K562 (cell line): Measurements from ENCODE around the gene ARID3A. TPM values are rescaled to one million over a fixed set of nuclear protein-coding genes. Genes with fewer than 3 reads are reported as not detected.
A peak's percentile ranks its signal among the peaks of the same experiment; 100 is the strongest.

Experiments used
- ATF7 ChIP-seq: fragments of 450-650 bp; IDR thresholded peaks from 2 replicates; pipeline ENCODE4 v1.7.1; 2014; ENCODE audit warnings: mild to moderate bottlenecking, moderate library complexity
- CREB1 ChIP-seq, 2 experiments: sonication (generic) in 1 of 2; formaldehyde crosslinking in 1 of 2; IDR thresholded peaks; 2 replicates each; pipeline versions ENCODE4 v1.6.1 to v1.8.0; 2012 to 2022; ENCODE audit warnings: inconsistent platforms in 1 of 2, mild to moderate bottlenecking in 1 of 2, missing genetic modification reagents in 1 of 2, moderate library complexity in 1 of 2
- CTBP1 ChIP-seq: fragments of 450-650 bp; IDR thresholded peaks from 2 replicates; pipeline ENCODE4 v1.6.1; 2016; ENCODE audit warnings: borderline replicate concordance
- E2F1 ChIP-seq: sonication (generic); formaldehyde crosslinking; IDR thresholded peaks from 2 replicates; pipeline ENCODE4 v1.8.1; 2023; ENCODE audit warnings: mild to moderate bottlenecking, missing genetic modification reagents, moderate library complexity
- ESRRA ChIP-seq: fragments of 450-650 bp; IDR thresholded peaks from 2 replicates; pipeline ENCODE4 v1.6.1; 2014; ENCODE audit warnings: low read depth, mild to moderate bottlenecking, moderate library complexity, borderline replicate concordance
- GTF2B ChIP-seq: IDR thresholded peaks from 2 replicates; pipeline ENCODE4 v1.6.1; 2011; ENCODE audit not compliant: insufficient read length; ENCODE audit errors: extremely low read depth
- HDGF ChIP-seq: fragments of 450-650 bp; IDR thresholded peaks from 2 replicates; pipeline ENCODE4 v1.6.1; 2016
- MAFK ChIP-seq: IDR thresholded peaks from 2 replicates; pipeline ENCODE4 v1.6.1; 2011; ENCODE audit warnings: low read length, improper control_type of control experiment
- NCOR1 ChIP-seq: fragments of 450-650 bp; IDR thresholded peaks from 2 replicates; pipeline ENCODE4 v1.6.1; 2016; ENCODE audit warnings: mild to moderate bottlenecking, moderate library complexity
- NR2F6 ChIP-seq: fragments of 450-650 bp; formaldehyde crosslinking; IDR thresholded peaks from 2 replicates; pipeline ENCODE4 v1.4.0; 2020; ENCODE audit warnings: mild to moderate bottlenecking
- PHTF2 ChIP-seq: fragments of 250-450 bp; sonication (Bioruptor Pico); IDR thresholded peaks from 2 replicates; pipeline ENCODE4 v1.5.0; 2021; ENCODE audit warnings: mild to moderate bottlenecking
- THAP12 ChIP-seq: fragments of 250-450 bp; sonication (Bioruptor Pico); IDR thresholded peaks from 2 replicates; pipeline ENCODE4 v1.9.0; 2021; ENCODE audit warnings: mild to moderate bottlenecking, inconsistent platforms
- ZKSCAN1 ChIP-seq: fragments of 150-350 bp; IDR thresholded peaks from 2 replicates; pipeline ENCODE4 v1.6.1; 2016; ENCODE audit warnings: low read depth, low read length
- polyA plus RNA-seq, 8 experiments: library from polyadenylated mRNA; depleted of rRNA in 4 of 8; stranded (reverse) in 5 of 8; unstranded in 3 of 8; fragments of >200 nt; fragmentation: Nextera tagmentation in 2 of 8; fragmentation: Illumina TruSeq in 1 of 8; extraction: Ambion mirVana in 2 of 8; extraction: Trizol in 1 of 8; gene quantifications; 2 replicates each; pipeline versions ENCODE4 v1.2.1 to v1.2.3, GENCODE V29; 2011 to 2014; ENCODE audit warnings: inconsistent platforms in 1 of 8, missing spikeins in 1 of 8
- total RNA-seq, 7 experiments: library from RNA; depleted of rRNA in 6 of 7; stranded (reverse); fragments of >200 nt in 6 of 7; fragmentation: Illumina TruSeq in 2 of 7; extraction: Trizol in 2 of 7; gene quantifications; 2 replicates each; pipeline versions ENCODE4 v1.2.1 to v1.2.3, GENCODE V29; 2011 to 2021; ENCODE audit warnings: low replicate concordance in 1 of 7
- TF ChIP-seq, protein P1 (sequence below), 2 experiments: fragments of 450-650 bp in 1 of 2; sonication (generic) in 1 of 2; formaldehyde crosslinking in 1 of 2; IDR thresholded peaks; 2 replicates each; pipeline versions ENCODE4 v1.7.1 to v1.9.0; 2016 to 2022; ENCODE audit warnings: inconsistent platforms in 1 of 2, mild to moderate bottlenecking in 1 of 2, missing genetic modification reagents in 1 of 2

Gene ARID3A
- total and polyA plus RNA-seq, 9 of the 15 experiments (the other 6 are each of a cell fraction or from before 2014, with no cell fraction given) = 1.4 to 118 (median 31.2) TPM

- no peak for TF ChIP-seq CREB1 (IDR thresholded peaks at IDR 0.05)
- TF ChIP-seq CREB1 (CRISPR knock-in tag; IDR thresholded peaks at IDR 0.05) = peak; percentile 41; the same call in 1 of the 2 replicates
- no peak for TF ChIP-seq HDGF
- no peak for TF ChIP-seq E2F1 (CRISPR knock-in tag)
- 0 out of 2 replicates have a peak, but pooled peaks have one; percentile 39 for TF ChIP-seq ESRRA
- peak; percentile 89 for TF ChIP-seq ATF7
- no peak for TF ChIP-seq PHTF2 (CRISPR knock-in tag)
- TF ChIP-seq MAFK = peak; percentile 3; the same call in 1 of the 2 replicates
- TF ChIP-seq GTF2B = no peak
- TF ChIP-seq CTBP1 = peak; percentile 66
- TF ChIP-seq, protein P1, sequence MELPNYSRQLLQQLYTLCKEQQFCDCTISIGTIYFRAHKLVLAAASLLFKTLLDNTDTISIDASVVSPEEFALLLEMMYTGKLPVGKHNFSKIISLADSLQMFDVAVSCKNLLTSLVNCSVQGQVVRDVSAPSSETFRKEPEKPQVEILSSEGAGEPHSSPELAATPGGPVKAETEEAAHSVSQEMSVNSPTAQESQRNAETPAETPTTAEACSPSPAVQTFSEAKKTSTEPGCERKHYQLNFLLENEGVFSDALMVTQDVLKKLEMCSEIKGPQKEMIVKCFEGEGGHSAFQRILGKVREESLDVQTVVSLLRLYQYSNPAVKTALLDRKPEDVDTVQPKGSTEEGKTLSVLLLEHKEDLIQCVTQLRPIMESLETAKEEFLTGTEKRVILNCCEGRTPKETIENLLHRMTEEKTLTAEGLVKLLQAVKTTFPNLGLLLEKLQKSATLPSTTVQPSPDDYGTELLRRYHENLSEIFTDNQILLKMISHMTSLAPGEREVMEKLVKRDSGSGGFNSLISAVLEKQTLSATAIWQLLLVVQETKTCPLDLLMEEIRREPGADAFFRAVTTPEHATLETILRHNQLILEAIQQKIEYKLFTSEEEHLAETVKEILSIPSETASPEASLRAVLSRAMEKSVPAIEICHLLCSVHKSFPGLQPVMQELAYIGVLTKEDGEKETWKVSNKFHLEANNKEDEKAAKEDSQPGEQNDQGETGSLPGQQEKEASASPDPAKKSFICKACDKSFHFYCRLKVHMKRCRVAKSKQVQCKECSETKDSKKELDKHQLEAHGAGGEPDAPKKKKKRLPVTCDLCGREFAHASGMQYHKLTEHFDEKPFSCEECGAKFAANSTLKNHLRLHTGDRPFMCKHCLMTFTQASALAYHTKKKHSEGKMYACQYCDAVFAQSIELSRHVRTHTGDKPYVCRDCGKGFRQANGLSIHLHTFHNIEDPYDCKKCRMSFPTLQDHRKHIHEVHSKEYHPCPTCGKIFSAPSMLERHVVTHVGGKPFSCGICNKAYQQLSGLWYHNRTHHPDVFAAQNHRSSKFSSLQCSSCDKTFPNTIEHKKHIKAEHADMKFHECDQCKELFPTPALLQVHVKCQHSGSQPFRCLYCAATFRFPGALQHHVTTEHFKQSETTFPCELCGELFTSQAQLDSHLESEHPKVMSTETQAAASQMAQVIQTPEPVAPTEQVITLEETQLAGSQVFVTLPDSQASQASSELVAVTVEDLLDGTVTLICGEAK (IDR thresholded peaks at IDR 0.05) = peak; percentile 90
- TF ChIP-seq, protein P1 (CRISPR knock-in tag; IDR thresholded peaks at IDR 0.05) = no peak
- TF ChIP-seq THAP12 (CRISPR knock-in tag) = no peak
- no peak for TF ChIP-seq ZKSCAN1
- TF ChIP-seq NCOR1 = 0 out of 2 replicates have a peak, but pooled peaks have one; percentile 4
- no peak for TF ChIP-seq NR2F6
Measured at GRCh38 chr19:892894-893689, 32.7 kb upstream of the ARID3A start, which contains the start of the genes MED16 and RNU6-9 (continued).
